ENCODE measurements around the gene NEURL1.
"Not testable (repeated sequence)": the region's sequence is repeated elsewhere in the genome, so short reads cannot be mapped to it uniquely, and the experiment has no call there.

Gene NEURL1

DNA sequence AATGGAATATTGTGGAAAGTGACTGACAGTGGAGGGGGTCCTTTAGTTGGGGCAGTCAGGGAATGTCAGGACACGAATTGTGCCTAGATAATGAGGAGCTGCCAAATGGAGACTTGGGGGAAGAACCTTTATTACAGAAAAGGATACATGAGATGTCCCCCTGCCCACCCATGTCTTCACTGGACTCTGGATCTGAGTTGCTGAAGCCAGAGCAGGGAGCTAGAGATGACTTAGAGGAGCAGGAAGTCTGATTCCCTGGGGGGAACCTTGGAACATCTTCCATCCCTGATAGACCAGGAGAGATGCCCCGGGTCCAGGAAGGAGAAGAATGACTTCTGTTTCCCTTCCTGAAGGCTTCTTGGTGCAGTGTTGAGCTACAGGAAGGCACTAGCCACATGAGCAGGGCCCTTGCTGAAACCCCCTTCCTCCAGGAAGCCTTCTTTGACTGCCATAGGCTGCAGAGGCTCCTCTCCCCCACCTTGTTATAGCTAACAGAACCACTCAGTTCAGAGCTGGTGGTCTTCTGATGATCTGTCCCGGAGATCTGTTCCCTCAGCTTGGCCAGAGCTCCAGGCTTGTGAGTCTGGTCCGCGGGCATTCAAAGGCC is 747 bp upstream of the NEURL1 start:
- FAIRE-seq (no peak), DNase-seq (ENCODE audit: insufficient read length, low spot score) (no peak)

DNA sequence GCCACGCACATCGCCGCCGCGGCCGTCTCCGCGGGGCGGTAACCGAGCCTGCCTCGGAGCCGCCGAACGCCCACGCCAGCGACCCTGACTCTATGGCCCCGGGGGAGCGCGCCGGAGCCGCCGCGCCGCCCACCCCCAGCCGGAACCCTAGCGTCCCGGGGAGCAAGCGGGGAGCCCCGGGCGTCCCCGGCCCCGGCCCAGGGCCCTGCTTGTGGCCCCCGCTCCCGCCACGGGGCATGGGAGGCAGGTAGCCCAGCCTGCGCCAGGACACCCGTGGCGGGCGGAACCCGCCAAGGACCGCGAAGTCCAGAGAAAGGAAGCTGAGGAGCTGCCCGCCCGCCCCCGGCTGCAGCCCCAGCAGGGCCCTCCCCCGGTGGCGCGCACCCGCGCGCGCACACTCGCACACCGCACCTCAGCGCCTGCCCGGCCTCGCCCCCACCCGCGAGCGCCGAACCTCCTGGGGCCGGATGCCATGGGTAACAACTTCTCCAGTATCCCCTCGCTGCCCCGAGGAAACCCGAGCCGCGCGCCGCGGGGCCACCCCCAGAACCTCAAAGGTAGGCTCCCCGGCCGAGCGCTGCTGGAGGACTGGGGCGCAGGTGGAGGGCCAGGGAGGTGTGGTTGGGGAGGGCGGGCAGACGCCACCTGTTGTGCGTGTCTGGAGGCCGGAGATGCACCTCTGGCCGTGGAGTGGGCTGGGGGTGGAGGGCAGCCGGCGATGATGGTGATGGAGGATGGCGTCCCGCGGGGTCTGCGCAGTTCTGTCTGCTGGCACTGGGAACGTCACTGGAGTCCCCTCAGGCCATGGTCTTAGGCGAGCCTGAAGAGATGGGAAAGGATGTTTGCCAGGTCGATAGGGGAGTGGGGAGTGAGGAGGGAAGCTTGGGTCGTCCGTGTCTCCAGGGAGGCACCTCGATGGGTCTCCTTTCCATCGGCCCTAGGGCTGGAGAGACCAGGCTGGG is 692 bp downstream of the NEURL1 start:
- peak; percentile 65 for FAIRE-seq
- no peak for DNase-seq (ENCODE audit: insufficient read length, low spot score)

DNA sequence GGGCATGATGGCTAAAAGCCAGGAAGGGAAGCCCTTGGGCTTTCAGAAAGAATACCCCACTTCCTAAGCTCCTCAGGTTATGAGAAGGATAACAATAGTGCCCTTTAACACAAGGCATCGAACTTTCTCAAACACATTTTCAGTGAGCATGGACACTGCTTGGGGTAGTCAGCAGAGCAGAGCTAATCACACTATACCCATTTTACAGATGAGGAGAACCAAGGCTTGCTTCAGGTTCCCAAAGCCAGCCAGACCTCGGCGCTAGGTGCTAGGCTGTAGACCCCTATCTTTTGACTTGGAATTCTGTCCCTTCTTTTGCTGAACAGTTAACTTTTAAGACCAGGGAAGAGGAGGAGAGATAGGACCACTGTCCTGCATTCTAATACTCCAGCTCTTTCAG is 1.8 kb downstream of the NEURL1 start:
- DNase-seq (ENCODE audit: insufficient read length, low spot score): no peak
- FAIRE-seq: no peak

DNA sequence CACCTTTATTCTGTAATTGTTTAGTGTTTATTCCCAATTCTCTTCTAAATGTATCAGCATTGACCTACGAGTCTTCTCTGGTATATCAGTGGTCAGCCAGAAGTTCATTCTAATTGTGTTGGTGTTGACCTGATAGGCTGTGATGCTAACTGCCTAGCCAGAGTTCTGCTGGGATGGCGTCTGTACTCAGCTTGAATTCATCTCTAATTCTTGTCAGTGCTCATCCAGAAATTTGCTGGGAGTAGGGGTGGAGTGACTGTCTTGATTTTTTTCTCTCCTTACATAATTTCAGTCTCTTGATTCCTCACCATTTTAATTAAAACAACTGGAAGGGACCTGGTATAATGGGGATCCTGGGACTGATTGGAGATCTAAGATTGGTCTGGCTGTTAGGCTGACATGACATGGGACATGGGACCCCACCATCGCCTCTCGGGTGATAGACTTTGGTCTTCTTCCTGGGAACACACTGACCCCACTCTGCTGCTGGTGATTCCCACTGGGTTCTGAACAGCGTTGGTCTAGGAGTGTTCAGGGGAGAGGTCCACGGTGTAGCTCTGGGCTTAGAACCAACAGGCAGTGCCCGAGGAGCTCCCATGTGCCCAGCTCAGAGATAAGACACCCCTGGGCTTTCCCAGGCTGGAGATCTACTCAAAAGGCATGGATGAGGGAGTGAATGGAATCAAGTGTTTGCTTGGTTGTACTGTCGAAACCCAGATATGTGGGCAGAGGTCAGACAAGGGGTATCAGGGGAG is 3.8 kb downstream of the NEURL1 start:
- DNase-seq (ENCODE audit: insufficient read length, low spot score) (no peak), FAIRE-seq (no peak)

DNA sequence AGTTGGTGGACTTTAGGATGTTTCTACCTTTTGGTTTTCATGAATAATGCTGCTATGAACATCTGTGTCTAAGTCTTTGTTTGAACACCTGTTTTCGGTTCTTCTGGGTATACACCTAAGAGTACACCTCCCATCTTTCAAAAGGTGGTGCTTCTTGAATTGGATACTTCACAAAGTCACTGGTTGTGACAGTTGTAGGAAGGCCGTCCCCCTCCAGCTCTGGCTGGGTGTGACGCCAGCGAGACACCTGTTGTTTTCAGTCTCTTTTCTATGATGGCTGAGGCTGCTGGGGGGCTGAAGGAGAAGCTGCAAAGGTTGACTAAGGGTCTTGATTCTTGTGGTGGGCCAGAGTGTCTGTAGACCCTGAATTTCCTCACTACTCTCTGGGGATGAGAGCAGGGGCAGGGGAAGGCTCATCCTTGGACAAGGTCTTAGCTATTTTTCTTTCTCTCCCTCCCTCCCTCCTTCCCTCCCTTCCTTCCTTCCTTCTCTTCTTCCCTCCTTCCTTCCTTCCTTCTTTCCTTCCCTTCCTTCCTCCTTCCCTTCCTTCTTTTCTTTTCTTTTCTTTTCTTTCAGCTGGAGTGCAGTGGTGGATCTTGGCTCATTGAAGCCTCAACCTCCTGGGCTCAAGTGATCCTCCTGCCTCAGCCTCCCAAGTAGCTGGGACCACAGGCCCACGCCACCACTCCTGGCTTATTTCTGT is 5.6 kb downstream of the NEURL1 start:
- DNase-seq (ENCODE audit: insufficient read length, low spot score) (no peak), FAIRE-seq (no peak)

DNA sequence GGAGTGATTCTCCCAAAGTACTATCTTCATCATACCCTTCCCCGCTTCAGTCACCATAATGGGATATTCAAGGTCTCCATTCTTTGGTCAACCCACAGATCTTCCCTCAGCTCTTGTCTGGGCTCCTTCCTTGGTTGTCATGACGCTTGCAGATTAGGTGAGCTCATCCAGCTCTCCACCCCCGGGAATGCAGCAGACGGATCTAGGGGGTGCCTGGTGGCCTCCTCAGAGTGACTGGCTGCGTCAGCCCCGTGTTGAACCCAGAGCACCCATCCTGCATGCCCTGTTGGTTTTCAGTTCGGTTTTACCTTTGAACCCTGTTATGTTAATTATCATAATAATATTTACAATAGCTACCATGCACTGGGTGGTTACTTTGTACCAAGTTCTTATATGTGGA is 6.4 kb downstream of the NEURL1 start:
- no peak for FAIRE-seq
- no peak for DNase-seq (ENCODE audit: insufficient read length, low spot score)

DNA sequence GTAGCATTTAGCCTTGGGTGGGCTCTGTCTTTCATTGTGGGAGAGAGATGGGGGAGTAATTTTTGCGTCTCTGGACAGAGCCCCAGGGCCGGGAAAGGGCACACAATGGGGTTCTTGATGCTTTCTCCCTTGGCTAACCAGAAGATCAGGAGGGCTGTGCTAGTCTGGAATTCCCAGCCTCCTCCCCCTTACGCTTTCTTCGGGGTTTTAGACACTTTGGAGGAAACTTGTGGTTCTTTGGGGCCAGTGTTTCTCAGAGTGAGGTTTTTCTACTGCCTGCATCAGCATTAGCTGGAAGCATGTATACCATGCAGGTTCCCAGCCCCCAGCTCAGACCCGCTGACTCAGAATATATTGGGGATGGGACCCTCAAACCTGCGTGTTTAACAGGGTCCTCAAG is 7.0 kb downstream of the NEURL1 start:
- DNase-seq (ENCODE audit: insufficient read length, low spot score): no peak
- no peak for FAIRE-seq

DNA sequence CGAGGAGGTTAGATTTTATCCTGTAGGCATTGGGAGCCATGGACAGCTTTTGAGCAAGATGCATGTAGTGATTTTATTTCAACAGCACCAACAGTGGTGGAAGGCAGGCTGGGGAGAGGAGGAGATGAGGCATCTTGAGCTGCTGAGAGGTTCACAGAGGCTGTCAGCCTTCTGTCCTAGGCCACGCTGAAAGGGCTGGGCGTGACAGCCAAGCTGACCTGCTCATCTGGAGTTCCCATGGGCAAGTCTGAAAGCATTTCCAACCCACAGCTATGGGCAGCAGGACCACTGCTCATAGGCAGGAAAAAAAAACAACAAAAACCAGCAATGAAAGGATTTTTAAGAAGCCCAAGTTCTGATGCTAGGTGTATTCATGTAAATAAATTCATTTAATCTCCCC is 7.7 kb downstream of the NEURL1 start:
- DNase-seq (ENCODE audit: insufficient read length, low spot score): no peak
- no peak for FAIRE-seq

DNA sequence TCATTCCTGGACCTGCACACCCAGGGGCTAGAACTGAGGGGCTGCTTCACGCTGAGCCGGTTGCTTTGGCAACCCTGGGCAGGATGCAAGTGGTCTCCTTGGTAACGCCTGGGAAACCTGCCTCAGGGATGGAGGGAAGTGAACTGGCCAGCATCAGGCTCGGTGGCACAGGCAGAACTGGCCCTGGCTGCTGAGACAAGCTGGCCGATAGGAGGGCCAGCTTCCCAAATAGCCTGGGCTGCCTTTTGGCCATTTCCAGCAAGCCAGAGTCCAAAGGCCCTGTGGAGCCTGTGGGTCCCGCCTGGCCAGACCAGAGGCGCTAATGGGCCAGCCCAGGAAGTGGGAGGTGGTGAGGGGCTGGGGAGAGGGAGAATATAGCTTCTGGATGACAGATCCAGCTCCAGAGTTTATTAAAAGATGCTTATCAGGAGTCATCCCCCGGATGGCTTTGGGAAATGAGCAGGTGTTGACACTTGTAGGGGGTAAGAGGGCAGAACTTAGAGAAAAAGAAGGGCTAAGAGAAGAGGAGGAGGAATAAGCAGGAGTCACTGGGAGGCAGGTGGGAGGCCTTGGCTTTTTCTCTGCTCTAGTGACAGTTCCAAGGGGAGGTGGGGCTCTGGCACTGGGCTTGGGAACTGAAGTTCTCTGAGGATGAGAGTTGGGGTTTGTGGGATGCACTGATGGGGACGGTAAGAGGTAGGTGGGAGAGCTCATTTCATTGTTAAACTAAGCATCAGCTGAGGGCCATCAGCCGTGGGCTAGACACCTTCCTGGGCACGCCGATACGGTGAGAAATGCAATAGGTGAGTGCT is 9.6 kb downstream of the NEURL1 start:
- DNase-seq (ENCODE audit: insufficient read length, low spot score): no peak
- no peak for FAIRE-seq

DNA sequence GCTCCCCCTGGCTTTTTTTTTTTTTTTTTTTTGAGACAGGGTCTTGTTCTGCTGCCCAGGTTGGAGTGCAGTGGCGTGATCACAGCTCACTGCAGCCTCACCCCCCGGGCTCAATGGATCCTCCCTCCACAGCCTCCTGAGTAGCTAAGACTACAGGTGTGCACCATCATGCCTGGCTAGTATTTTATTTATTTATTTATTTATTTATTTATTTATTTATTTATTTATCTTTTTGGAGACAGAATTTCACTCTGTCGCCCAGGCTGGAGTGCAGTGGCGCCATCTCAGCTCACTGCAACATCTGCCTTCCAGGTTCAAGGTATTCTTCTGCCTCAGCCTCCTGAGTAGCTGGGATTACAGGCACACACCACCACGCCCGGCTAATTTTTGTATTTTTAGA is 10.3 kb downstream of the NEURL1 start:
- FAIRE-seq; DNase-seq (ENCODE audit: insufficient read length, low spot score): not testable (repeated sequence)

DNA sequence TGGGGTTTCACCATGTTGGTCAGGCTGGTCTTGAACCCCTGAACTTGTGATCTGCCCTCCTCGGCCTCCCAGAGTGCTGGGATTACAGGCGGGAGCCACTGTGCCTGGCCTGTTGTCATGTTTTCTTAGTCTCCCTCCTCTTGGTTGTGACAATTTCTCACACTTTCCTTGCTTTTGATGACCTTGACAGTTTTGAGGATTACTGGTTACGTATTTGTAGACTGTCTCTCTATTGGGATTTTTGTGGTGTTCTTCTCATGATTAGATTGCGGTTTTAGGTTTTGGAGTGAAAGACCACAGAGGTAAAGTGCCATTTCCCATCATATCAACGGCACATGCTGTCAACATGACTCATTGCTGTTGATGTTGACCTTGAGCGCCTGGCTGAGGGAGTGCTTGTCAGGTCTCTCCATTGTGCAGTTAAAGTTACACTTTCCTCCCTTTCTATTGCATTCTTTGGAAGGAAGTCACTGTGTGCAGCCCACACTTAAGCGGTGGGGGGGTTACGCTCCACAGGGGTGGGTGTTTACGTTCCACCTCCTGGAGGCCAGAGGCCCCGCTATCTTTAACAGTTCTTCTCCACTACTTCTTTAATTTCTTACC is 10.8 kb downstream of the NEURL1 start:
- FAIRE-seq (peak; percentile 89), DNase-seq (ENCODE audit: insufficient read length, low spot score) (peak; percentile 91)

DNA sequence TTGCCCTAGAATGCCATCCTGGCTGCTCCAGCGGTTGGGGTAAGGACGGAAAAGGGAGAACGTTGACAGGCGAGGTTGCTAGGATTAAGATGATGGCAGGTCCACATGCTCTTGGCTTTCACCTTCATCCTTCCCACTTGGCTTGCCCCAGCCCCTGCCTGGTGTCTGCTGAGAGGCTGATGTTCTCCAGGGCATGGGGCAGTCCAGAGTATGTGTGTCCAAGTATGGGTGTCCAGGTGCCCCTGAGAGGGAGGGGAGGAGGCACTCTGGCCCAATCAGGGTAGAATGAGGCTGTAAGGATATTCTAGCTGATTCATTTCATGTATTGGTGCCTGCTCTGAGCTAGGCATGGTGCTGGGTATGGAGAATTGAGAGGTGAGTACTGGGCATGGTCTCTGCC is 12.6 kb downstream of the NEURL1 start:
- FAIRE-seq: no peak

DNA sequence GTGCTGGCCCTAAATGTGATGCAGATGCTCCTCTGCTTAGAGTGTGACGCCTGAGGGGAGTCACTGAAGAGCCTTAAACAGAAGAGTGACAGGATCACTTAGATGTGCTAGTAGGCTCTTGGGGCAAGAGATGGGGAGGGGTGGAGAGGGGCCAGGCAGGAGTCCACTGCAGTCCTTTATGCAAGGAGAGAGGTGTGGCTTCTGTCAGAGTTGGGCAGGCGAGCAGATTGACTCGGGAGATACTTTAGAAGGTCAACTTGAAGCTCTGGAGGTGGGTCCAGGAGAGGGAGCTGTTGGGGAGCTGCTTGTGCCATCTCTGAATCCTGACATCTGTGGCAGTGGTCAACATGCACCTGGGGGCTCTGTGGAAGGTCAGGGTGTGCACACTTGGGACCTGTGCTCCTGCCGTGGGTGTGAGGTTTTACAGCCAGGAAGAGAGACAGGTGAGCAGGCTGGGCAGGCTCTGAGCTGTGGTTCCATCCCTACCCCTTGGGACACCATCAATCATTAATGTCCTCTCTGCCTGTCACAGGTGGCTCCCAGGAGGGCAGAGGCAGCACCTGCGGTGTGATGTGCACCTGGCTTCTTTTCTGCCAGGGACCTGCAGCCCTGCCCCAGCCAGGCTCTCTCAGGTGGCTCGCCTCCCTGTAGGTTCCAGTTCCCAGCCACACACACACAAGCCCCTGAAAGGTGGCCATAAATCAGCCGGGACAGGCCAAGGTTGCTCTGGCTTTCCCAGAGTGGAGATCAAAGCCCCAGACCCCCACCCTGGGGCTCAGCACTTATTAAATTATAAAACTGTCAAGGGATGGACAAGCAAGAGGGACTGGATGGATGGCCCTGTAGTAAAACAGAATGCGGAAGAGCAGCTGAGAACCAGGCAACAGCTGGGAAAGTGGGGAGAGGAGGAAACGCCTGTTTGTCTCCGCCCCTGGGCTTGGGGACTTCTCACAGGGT is 14.0 kb downstream of the NEURL1 start:
- FAIRE-seq (peak; percentile 40), DNase-seq (ENCODE audit: insufficient read length, low spot score) (no peak)

More for the DNA sequence above, 12.6 kb downstream of the NEURL1 start:
- no peak for DNase-seq (ENCODE audit: insufficient read length, low spot score)

DNA sequence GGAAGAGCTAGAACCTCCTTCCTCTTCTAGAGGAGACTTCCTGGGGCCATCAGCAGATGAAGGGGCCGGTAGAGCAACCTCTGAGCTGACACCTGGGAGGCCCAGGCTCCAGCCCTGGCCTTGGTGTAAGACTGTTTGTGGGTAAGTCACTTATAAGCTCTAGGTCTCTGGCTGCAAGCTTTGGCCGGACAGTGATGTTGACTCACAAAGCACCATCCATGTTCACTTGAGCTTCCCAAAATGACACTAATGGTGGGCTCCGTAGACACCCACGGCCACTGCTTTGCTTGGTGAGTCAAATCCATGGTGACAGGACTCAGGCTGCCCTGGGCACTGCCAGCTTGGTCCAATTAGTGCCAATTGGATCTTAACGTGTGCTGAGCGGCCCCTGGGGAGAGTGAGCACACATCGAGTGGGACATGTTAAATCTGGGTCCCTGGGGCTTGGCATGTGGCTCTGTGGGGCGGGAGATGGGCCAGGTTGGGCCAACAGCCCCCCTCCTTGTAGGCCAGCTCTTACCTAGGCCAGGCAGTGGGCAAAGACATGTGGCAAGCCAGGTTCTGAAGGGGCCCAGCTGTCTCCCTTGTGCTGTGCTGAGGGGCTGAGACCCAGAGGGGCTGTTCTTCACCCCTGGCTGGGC is 16.7 kb downstream of the NEURL1 start:
- no peak for DNase-seq (ENCODE audit: insufficient read length, low spot score)
- FAIRE-seq: no peak

DNA sequence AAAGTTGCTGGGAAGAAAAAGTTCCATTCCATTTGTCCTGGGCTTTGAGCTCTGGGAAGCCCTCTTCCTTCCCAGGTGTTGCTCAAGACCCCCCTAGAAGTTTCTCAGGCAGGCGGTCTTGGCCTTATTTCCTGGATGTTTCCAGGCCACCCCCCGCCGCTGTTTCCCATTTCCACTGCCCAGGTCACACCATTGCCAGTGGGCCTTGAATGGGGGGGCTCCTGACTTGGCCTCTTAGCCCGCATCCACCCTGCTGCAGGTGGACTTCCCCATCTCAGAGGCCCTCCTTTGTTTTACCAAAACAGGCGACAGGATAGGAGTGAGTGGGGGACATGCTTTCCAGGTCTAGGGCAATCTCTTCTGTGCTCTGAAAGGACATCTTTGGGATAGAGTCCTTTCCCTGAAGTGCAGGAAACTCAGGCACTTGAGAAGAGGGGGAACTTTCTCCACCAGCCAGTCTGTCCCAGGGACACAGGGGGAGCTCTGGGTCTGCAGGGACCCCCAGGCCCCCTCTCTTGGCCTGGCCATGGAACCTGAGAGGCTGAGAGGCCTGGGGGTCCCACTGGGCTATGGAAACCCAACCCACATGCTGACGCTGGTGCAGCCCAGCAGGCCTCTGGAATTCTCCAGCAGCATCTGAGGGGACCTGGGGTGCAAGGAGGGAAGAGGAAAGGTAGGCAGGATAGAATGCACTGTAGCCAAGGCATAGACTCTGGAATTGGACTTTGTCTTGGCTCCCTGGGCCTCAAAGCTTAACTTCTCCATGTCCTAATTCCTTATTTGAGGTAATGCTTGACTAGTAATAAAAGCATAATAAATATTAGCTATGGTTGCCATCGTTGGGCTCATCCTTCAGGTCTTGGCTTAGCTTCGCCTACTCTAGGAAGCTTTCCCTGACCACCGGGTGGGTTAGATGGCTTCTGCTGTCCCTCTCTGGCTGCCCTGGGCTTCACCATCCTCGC is 17.6 kb downstream of the NEURL1 start:
- DNase-seq (ENCODE audit: insufficient read length, low spot score) (no peak), FAIRE-seq (no peak)

DNA sequence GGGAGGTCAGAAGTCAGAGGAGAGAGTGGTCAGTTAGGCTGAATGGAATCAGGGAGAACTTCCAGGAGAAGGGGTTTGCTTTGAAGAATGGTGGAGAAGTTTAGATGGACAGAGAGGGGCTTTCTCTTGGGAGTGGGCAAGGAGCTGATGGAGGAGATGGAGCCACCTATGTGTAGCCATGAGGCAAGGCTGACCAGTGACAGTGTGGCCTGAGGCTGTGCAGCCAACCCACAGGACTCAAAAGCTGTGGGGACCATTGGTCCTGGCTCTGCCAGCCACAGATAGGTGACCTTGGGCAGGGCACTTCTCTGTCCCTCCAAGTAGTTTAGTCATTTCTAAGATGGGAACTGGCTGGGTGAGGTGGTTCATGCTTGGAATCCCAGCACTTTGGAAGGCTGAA is 18.7 kb downstream of the NEURL1 start:
- DNase-seq (ENCODE audit: insufficient read length, low spot score) (no peak), FAIRE-seq (peak; percentile 13)
